ENCODE data around the gene NPTXR. TPM values are rescaled to one million over a fixed set of nuclear protein-coding genes. Genes with fewer than 3 reads are reported as not detected.

NPTXR gene
- total and polyA plus RNA-seq, 10 of the 15 experiments (the other 5 are each of a cell fraction or from before 2014, with no cell fraction given): 0.02 to 0.38 (median 0.07) TPM; not detected in 2

- no peak for TF ChIP-seq TARDBP (IDR thresholded peaks at IDR 0.05; ENCODE audit: borderline replicate concordance)
- TF ChIP-seq PKNOX1 (IDR thresholded peaks at IDR 0.05): peak; percentile 94
- no peak for TF ChIP-seq ZBTB11 (CRISPR knock-in tag; IDR thresholded peaks at IDR 0.05)
- TF ChIP-seq RCOR1 (conservative IDR thresholded peaks at IDR 0.05; ENCODE audit: low read depth, low read length): peak; percentile 16; the same call in 1 of the 2 replicates
- peak; percentile 46; the same call in 1 of the 2 replicates for TF ChIP-seq POLR2A (IDR thresholded peaks at IDR 0.05; ENCODE audit: low read depth, low read length)
Observed at GRCh38 chr22:38873469-38874411, 29.9 kb upstream of the NPTXR start (continued).

Measured in GM12878 (cell line).